K562 (cell line): ENCODE measurements around the gene TREH. TPM values are rescaled to one million over a fixed set of nuclear protein-coding genes. Genes with fewer than 3 reads are reported as not detected.

ENCODE experiments used
- BCLAF1 ChIP-seq, 2 experiments: fragments of 450-650 bp in 1 of 2; IDR thresholded peaks; 2 replicates each; pipeline ENCODE4 v1.6.1; 2011 to 2017; ENCODE audit warnings: low read depth in 2 of 2, antibody characterized with exemption in 1 of 2, borderline replicate concordance in 1 of 2, low read length in 1 of 2, mild to moderate bottlenecking in 1 of 2, mixed read lengths in 1 of 2; ENCODE audit not compliant: control insufficient read depth in 1 of 2
- BRCA1 ChIP-seq, 2 experiments: fragments of 450-650 bp in 1 of 2; sonication (generic) in 1 of 2; formaldehyde crosslinking in 1 of 2; IDR thresholded peaks; 2 replicates each; pipeline versions ENCODE4 v1.5.0 to v1.6.1; 2017 to 2020; ENCODE audit warnings: mild to moderate bottlenecking in 1 of 2, missing genetic modification reagents in 1 of 2
- ESRRA ChIP-seq: fragments of 450-650 bp; IDR thresholded peaks from 2 replicates; pipeline ENCODE4 v1.6.1; 2014; ENCODE audit warnings: low read depth, mild to moderate bottlenecking, moderate library complexity, borderline replicate concordance
- HNRNPH1 ChIP-seq: fragments of 200-400 bp; formaldehyde crosslinking; optimal IDR thresholded peaks from 2 replicates; pipeline ENCODE3; 2017; ENCODE audit warnings: low read depth, mild to moderate bottlenecking, low read length, moderate library complexity
- HNRNPUL1 ChIP-seq: fragments of 200-400 bp; formaldehyde crosslinking; IDR thresholded peaks from 2 replicates; pipeline ENCODE4 v1.6.1; 2017; ENCODE audit warnings: low read length
- KAT2B ChIP-seq: IDR thresholded peaks from one replicate; pipeline ENCODE4 v1.6.1; 2012; ENCODE audit warnings: low read depth, mild to moderate bottlenecking, control low read depth, inconsistent platforms, low read length, moderate library complexity
- KLF16 ChIP-seq: IDR thresholded peaks from 2 replicates; pipeline ENCODE4 v1.6.1; 2016; ENCODE audit warnings: antibody characterized with exemption
- MAX ChIP-seq: sonication (generic); formaldehyde crosslinking; IDR thresholded peaks from 2 replicates; pipeline ENCODE4 v1.9.0; 2022; ENCODE audit warnings: mild to moderate bottlenecking, missing genetic modification reagents
- MEF2D ChIP-seq: conservative IDR thresholded peaks from 2 replicates; pipeline ENCODE4 v1.6.1; 2016; ENCODE audit warnings: low read depth, missing genetic modification characterization, missing compliant biosample characterization
- NELFE ChIP-seq: IDR thresholded peaks from 2 replicates; pipeline ENCODE4 v1.6.1; 2011; ENCODE audit warnings: mild to moderate bottlenecking; ENCODE audit not compliant: insufficient read depth, insufficient read length
- POLR2G ChIP-seq: fragments of 200-400 bp; formaldehyde crosslinking; IDR thresholded peaks from 2 replicates; pipeline ENCODE4 v1.6.1; 2017; ENCODE audit warnings: low read depth, mild to moderate bottlenecking, antibody characterized with exemption, low read length, moderate library complexity
- RUNX1 ChIP-seq: sonication (generic); IDR thresholded peaks from 2 replicates; pipeline ENCODE4 v1.6.1; 2016; ENCODE audit warnings: antibody characterized with exemption, low read depth
- XRCC3 ChIP-seq: fragments of 450-650 bp; IDR thresholded peaks from 2 replicates; pipeline ENCODE4 v1.6.1; 2017; ENCODE audit warnings: mild to moderate bottlenecking, moderate library complexity
- ZFPM2 ChIP-seq: fragments of 250-450 bp; sonication (Bioruptor Pico); IDR thresholded peaks from 2 replicates; pipeline ENCODE4 v1.5.1; 2022; ENCODE audit warnings: mild to moderate bottlenecking
- ZNF197 ChIP-seq: fragments of 200-800 bp; sonication (Bioruptor generic); IDR thresholded peaks from 2 replicates; pipeline ENCODE4 v1.6.1; 2016; ENCODE audit warnings: low read depth, missing genetic modification characterization, missing compliant biosample characterization
- ZNF436 ChIP-seq: fragments of 250-450, 450-650 bp; sonication (Bioruptor Pico); formaldehyde crosslinking; IDR thresholded peaks from 2 replicates; pipeline ENCODE4 v1.7.0; 2020; ENCODE audit warnings: mild to moderate bottlenecking
- ZNF609 ChIP-seq: sonication (generic); formaldehyde crosslinking; IDR thresholded peaks from 2 replicates; pipeline ENCODE4 v1.8.1; 2023; ENCODE audit warnings: missing genetic modification reagents, mild to moderate bottlenecking, borderline replicate concordance
- polyA plus RNA-seq, 8 experiments: library from polyadenylated mRNA; depleted of rRNA in 4 of 8; stranded (reverse) in 5 of 8; unstranded in 3 of 8; fragments of >200 nt; fragmentation: Nextera tagmentation in 2 of 8; fragmentation: Illumina TruSeq in 1 of 8; extraction: Ambion mirVana in 2 of 8; extraction: Trizol in 1 of 8; gene quantifications; 2 replicates each; pipeline versions ENCODE4 v1.2.1 to v1.2.3, GENCODE V29; 2011 to 2014; ENCODE audit warnings: inconsistent platforms in 1 of 8, missing spikeins in 1 of 8
- total RNA-seq, 7 experiments: library from RNA; depleted of rRNA in 6 of 7; stranded (reverse); fragments of >200 nt in 6 of 7; fragmentation: Illumina TruSeq in 2 of 7; extraction: Trizol in 2 of 7; gene quantifications; 2 replicates each; pipeline versions ENCODE4 v1.2.1 to v1.2.3, GENCODE V29; 2011 to 2021; ENCODE audit warnings: low replicate concordance in 1 of 7

Gene TREH
- total and polyA plus RNA-seq, 9 of the 15 experiments (the other 6 are each of a cell fraction or from before 2014, with no cell fraction given), result 0.09 to 0.20 (median 0.11) TPM; not detected in 6

- no peak for TF ChIP-seq BRCA1 (IDR thresholded peaks at IDR 0.05)
- no peak for TF ChIP-seq BRCA1 (CRISPR knock-in tag; IDR thresholded peaks at IDR 0.05)
- TF ChIP-seq MAX (CRISPR knock-in tag), result no peak
- no peak for TF ChIP-seq XRCC3
- TF ChIP-seq ESRRA, result no peak
- no peak for TF ChIP-seq KAT2B
- TF ChIP-seq POLR2G, result peak; percentile 84
- no peak for TF ChIP-seq ZNF609
- no peak for TF ChIP-seq ZNF436 (CRISPR knock-in tag)
- TF ChIP-seq NELFE, result no peak
- TF ChIP-seq HNRNPH1, result no peak
- no peak for TF ChIP-seq RUNX1
- TF ChIP-seq MEF2D (tag), result no peak
- no peak for TF ChIP-seq ZNF197
- no peak for TF ChIP-seq KLF16
- TF ChIP-seq ZFPM2, result no peak
- no peak for TF ChIP-seq HNRNPUL1
- 0 out of 4 replicates have a peak, but pooled peaks of 1 of the 2 experiments have one; percentile 14 for TF ChIP-seq BCLAF1 (IDR thresholded peaks at IDR 0.05; ENCODE audit: borderline replicate concordance in 1 of 2, control insufficient read depth in 1 of 2, low read depth in 2 of 2, low read length in 1 of 2)
Measured at GRCh38 chr11:118607401-118608359, 71.8 kb downstream of the TREH start, which contains the start of gene PHLDB1 (continued).
